Raji (cell line): ENCODE results near the gene KCTD14.

ENCODE experiments used
- POLR2A ChIP-seq: IDR thresholded peaks from 2 replicates; pipeline ENCODE4 v1.6.1; 2011; ENCODE audit warnings: low read depth, low read length, control low read depth; ENCODE audit not compliant: insufficient read depth

KCTD14 gene

GRCh38 chr11:78036313-78036712 lies 13.2 kb upstream of the KCTD14 start:
- TF ChIP-seq POLR2A = no peak

GRCh38 chr11:78034623-78035022 lies 11.5 kb upstream of the KCTD14 start:
- TF ChIP-seq POLR2A = no peak

- TF ChIP-seq POLR2A = no peak
These were observed 10.0 kb upstream of the KCTD14 start for GRCh38 chr11:78033040-78033439.

DNA sequence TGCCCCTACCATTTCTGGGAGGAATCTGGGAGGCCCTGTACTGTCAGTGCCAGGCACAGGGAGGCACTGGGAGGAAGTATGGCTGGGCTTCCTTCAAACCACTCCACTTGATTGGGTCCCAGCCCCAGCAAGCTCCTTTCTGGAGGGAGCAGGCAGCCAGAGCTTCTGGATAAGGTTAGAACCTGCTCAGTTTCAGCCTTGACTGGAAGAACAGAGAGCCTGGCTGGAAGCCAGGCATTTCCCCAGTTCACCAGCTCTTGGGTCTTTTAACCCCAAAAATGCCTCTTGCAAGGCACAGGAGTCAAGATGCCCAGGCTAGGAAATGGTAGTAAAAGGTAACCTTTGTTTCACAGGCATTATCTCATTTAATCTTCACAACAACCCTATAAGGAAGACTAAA lies 9.0 kb upstream of the KCTD14 start:
- TF ChIP-seq POLR2A = no peak

GRCh38 chr11:78031629-78032028 lies 8.6 kb upstream of the KCTD14 start:
- TF ChIP-seq POLR2A = no peak

DNA sequence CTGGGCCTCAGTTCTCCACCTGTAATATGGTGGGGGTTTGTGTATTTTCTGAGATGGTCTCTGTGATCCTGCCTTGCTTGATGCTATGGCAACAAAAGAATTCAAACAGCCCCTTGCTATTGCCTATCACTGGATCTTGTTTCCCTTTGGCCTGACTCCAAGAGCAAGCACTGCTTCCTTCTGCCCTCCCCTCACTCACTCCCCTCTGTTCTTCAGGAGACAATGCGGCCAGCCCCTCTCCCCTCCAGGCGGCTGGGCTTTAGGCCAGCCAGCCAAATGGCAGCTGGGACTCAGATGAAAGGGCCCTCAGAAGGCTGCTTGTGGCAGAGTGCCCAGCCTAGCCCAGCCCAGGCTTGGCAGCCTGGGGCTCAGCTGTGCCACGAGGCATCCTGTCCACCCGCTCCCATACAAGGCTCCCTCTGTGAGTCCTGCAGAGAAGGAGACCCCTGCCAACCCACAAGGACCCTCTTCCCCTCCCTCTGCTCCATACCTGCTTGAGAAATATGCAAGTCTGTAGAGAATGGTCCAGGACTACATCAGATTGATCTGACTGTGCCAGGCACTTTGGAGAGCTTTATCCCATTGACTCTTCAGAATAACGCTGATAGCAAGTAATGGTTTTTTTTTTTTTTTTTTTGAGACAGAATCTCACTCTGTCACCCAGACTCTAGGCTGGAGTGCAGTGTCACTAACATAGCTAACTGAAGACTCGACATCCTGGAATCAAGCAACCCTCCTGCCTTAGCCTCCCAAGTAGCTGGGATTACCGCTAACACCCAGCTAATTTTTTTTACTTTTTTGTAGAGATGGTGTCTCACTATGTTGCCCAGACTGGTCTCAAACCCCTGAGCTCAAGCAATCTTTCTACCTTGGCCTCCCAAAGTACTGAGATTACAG lies 7.6 kb upstream of the KCTD14 start:
- no peak for TF ChIP-seq POLR2A

- no peak for TF ChIP-seq POLR2A
These were observed 4.7 kb upstream of the KCTD14 start for GRCh38 chr11:78027759-78028158.

DNA sequence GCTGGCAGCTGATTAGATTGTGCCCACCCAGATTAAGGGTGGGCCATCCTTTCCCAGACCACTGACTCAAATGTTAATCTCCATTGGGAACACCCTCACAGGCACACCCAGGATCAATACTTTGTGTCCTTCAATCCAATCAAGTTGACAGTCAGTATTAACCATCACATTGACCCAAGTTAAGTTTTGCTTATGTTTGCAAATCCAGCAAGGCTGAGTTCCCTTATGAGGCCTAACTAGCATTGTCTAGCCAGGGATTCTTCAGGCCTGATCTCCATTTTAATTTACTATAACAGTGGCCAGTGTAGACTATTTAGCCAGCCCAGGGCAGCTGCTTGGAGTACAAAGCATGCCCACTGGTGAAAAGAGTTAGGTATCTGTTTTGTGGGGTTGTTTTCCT lies 2.3 kb upstream of the KCTD14 start:
- no peak for TF ChIP-seq POLR2A

GRCh38 chr11:78023426-78023825 lies 350 bp upstream of the KCTD14 start:
- no peak for TF ChIP-seq POLR2A

DNA sequence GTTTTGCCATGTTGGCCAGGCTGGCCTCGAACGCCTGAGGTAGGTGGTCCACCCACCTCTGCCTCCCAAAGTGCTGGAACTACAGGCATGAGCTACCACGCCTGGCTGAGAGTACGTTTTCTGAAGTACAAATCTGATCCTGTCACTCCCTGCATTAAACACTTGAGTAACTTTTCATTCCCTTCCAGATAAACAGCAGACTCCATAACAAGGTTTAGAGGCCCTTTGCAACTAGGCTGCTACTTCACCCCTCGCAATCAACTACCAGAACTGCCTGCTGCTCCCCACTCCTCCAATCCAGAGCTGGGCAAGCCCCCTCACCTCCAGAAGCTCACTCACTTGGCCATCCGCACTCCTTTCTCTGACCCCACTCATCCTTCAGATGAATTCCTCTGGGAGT lies 1.5 kb downstream of the KCTD14 start:
- no peak for TF ChIP-seq POLR2A

DNA sequence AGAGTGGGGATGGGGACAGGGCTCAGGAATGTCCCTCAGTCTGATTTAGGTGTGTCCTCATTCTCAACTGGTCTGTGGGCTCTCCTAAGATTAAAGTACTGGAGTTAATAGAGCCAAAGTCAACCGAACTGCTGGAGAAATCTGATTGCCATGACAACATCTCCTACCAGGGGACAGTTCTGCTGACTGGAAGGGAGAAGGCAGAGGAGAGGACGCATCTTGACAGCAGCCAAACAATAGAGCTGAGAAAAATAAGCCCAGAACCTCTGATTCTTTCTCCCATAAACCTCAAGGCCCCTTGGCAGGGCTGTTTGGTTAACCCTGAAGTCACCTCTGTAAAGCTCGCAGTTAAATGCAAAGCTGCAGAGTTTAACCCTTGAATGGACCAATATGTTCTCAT lies 2.8 kb downstream of the KCTD14 start:
- no peak for TF ChIP-seq POLR2A

DNA sequence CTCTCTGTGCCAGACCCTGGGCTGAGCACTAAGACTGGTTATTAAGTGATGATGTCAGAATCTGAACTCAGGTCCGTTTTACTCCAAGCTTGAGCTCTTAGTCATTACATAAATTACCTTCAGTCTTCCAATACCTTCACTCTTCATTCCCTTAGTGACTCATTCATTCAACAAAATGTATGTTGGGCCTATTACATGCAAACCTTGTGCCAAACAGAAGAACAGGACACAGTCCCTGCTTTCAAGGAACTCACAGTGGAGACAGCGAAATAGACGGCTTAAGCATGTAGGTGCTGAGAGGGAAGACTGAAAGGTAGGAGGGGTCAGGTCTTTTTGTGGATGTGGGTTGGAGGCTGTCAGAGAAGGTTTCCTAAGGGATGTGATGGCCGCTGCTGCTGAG lies 3.3 kb downstream of the KCTD14 start:
- no peak for TF ChIP-seq POLR2A

DNA sequence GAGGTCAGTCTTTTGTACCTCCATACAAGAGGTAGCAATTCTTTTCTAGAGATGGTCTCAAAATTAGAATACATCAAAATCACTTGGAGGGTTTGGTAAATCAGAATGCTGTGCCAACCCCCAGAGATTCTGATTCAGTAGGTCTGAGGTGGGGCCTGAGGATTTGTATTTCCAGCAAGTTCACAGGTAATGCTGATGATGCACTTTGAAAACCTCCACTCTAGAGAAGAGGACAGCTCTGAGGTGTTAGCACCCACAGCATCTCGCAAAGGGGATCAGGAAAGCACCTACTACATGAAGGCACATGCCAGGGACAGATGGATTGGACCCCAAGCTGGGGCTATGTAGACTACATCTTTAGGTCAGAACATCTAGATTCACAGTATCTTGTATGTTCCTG lies 7.2 kb downstream of the KCTD14 start:
- no peak for TF ChIP-seq POLR2A

DNA sequence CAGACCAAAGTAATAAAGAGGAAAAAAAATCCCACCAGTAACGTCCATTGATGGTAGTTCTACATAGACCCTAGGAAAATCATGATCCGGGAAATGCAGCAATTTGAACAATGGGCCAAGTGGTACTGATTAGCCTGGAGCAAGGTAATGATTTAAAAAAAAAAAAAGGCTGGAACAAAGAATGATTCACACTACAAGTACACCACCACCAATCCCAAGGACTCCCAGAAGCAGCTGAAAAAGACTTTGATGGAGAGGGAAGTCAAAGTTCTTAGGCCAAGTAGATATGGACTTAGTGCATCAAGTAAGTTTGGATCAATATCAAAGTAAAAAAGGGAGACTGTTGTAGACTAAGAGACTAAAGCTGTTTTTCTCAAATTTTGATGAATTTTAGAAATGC lies 11.8 kb downstream of the KCTD14 start:
- no peak for TF ChIP-seq POLR2A

DNA sequence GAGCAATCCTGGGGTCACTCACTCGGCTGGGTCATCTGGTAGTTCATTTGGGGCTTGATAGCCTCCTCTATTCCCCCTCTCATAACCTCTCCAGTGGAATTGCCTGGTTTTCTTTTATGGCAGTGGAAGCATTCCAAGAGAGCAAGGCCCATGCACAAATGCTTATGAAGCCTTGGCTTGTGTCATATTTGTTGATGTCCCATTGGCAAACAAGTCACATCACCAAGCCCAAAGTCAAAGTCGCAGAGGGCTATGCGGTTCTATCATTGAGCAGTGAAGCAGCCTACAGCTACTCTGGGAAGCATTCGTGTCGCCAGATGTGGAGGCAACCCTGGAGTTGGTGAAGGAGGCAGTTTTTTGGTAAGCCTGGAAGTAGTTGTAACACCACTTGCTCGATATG lies 12.3 kb downstream of the KCTD14 start:
- no peak for TF ChIP-seq POLR2A

DNA sequence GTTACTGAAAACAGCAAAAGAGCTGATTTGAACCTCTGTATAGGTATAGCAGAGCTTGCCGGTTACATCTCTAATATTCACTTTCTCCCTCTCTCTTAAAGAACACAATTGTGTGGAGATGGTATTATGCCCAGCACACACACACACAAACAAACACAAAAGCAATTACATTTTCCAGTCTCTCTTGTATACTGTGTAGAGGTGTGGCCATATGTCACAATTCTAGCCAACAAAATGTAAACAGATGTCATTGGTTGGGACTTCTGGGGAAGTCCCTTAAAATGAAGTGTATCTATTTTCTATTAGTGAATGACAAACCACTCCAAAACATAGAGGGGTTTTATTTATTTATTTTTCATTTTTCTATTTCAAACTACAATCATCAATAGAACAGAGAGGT lies 12.8 kb downstream of the KCTD14 start:
- TF ChIP-seq POLR2A = no peak

GRCh38 chr11:78009062-78009461 lies 14.0 kb downstream of the KCTD14 start:
- TF ChIP-seq POLR2A = no peak

- TF ChIP-seq POLR2A = no peak
These were observed 22.9 kb downstream of the KCTD14 start for GRCh38 chr11:78000193-78000592.
